Mesothelial cell of epicardium (in vitro differentiated cells): ENCODE data around the gene ZBED1. TPM values are rescaled to one million over a fixed set of nuclear protein-coding genes. Genes with fewer than 3 reads are reported as not detected.
A peak's percentile ranks its signal among the peaks of the same experiment; 100 is the strongest.

Experiments
- DNase-seq, 2 experiments: peaks; one replicate each; pipeline ENCODE4 v3.0.0; 2021; ENCODE audit warnings: low spot score in 2 of 2; ENCODE audit not compliant: unreplicated experiment in 2 of 2
- H3K27ac Mint-ChIP-seq: 2 replicates; pipeline ENCODE4 v1.8.0; 2021; ENCODE audit warnings: mixed read lengths
- H3K27me3 Mint-ChIP-seq: 2 replicates; pipeline ENCODE4 v1.8.0; 2021; ENCODE audit warnings: low read depth, mixed read lengths
- H3K36me3 Mint-ChIP-seq: 2 replicates; pipeline ENCODE4 v1.8.0; 2021; ENCODE audit warnings: mixed read lengths
- H3K4me1 Mint-ChIP-seq: 2 replicates; pipeline ENCODE4 v1.8.0; 2021; ENCODE audit warnings: mixed read lengths
- H3K4me3 Mint-ChIP-seq: 2 replicates; pipeline ENCODE4 v1.8.0; 2021; ENCODE audit warnings: mild to moderate bottlenecking, moderate library complexity, mixed read lengths
- H3K9me3 Mint-ChIP-seq: 2 replicates; pipeline ENCODE4 v1.8.0; 2021; ENCODE audit warnings: mixed read lengths
- CTCF ChIP-seq: fragments of 200-600 bp; sonication (generic); IDR thresholded peaks from one replicate; pipeline ENCODE4 v1.5.0; 2021; ENCODE audit warnings: antibody characterized with exemption; ENCODE audit not compliant: unreplicated experiment
- total RNA-seq: library from RNA; stranded (reverse); gene quantifications from 3 replicates; pipeline ENCODE4 v1.2.1, GENCODE V29; 2021

The ZBED1 gene
- total RNA-seq, 1 donor from 2014 or later: 46.3 TPM

- Mint-ChIP-seq H3K4me1 (peaks cover 35% of the 10 kb centered on the region), H3K27me3 (no peaks in the 10 kb centered on the region), H3K4me3 (peak overlapping the region; percentile 76), H3K9me3 (no peaks in the 10 kb centered on the region), H3K27ac (peak overlapping the region; percentile 87), H3K36me3 (no peaks in the 10 kb centered on the region)
- TF ChIP-seq CTCF: no peak
- DNase-seq: no peak
Observed at GRCh38 chrX:2499507-2499906, 1.3 kb downstream of the ZBED1 start.

GRCh38 chrX:2498781-2499302, 1.9 kb downstream of the ZBED1 start:
- peak overlapping the region; percentile 87 for H3K27ac Mint-ChIP-seq
- H3K9me3 Mint-ChIP-seq: no peaks in the 10 kb centered on the region
- no peak for TF ChIP-seq CTCF
- no peaks in the 10 kb centered on the region for H3K27me3 Mint-ChIP-seq
- H3K4me1 Mint-ChIP-seq: peaks cover 35% of the 10 kb centered on the region
- H3K36me3 Mint-ChIP-seq: no peaks in the 10 kb centered on the region
- no peak for DNase-seq
- H3K4me3 Mint-ChIP-seq: peak overlapping the region; percentile 76

GRCh38 chrX:2497961-2498780, 2.6 kb downstream of the ZBED1 start:
- H3K9me3 Mint-ChIP-seq: no peaks in the 10 kb centered on the region
- H3K4me1 Mint-ChIP-seq: peaks cover 35% of the 10 kb centered on the region
- peak overlapping the region; percentile 76 for H3K4me3 Mint-ChIP-seq
- peak overlapping the region; percentile 87 for H3K27ac Mint-ChIP-seq
- no peak for TF ChIP-seq CTCF
- no peaks in the 10 kb centered on the region for H3K36me3 Mint-ChIP-seq
- no peaks in the 10 kb centered on the region for H3K27me3 Mint-ChIP-seq
- no peak for DNase-seq

- TF ChIP-seq CTCF: no peak
- Mint-ChIP-seq H3K36me3 (peaks cover 16% of the 10 kb centered on the region), H3K9me3 (no peaks in the 10 kb centered on the region), H3K4me3 (no peak overlapping the region), H3K4me1 (peaks cover 29% of the 10 kb centered on the region), H3K27me3 (no peaks in the 10 kb centered on the region), H3K27ac (peak overlapping the region; percentile 47)
- no peak for DNase-seq
Observed at GRCh38 chrX:2495595-2495994, 5.2 kb downstream of the ZBED1 start.

- DNase-seq: no peak
- Mint-ChIP-seq H3K36me3 (peaks cover 40% of the 10 kb centered on the region), H3K27me3 (no peaks in the 10 kb centered on the region)
Observed at GRCh38 chrX:2492531-2493218, 8.1 kb downstream of the ZBED1 start.

More at GRCh38 chrX:2492531-2493218, 8.1 kb downstream of the ZBED1 start:
- Mint-ChIP-seq H3K27ac (peak overlapping the region; percentile 37), H3K4me3 (no peak overlapping the region), H3K4me1 (peaks cover 8% of the 10 kb centered on the region), H3K9me3 (no peaks in the 10 kb centered on the region)
- no peak for TF ChIP-seq CTCF
